ENCODE results near the gene NHLH1. TPM values are rescaled to one million over a fixed set of nuclear protein-coding genes. Genes with fewer than 3 reads are reported as not detected.

Gene NHLH1
- polyA plus RNA-seq: not detected

DNA sequence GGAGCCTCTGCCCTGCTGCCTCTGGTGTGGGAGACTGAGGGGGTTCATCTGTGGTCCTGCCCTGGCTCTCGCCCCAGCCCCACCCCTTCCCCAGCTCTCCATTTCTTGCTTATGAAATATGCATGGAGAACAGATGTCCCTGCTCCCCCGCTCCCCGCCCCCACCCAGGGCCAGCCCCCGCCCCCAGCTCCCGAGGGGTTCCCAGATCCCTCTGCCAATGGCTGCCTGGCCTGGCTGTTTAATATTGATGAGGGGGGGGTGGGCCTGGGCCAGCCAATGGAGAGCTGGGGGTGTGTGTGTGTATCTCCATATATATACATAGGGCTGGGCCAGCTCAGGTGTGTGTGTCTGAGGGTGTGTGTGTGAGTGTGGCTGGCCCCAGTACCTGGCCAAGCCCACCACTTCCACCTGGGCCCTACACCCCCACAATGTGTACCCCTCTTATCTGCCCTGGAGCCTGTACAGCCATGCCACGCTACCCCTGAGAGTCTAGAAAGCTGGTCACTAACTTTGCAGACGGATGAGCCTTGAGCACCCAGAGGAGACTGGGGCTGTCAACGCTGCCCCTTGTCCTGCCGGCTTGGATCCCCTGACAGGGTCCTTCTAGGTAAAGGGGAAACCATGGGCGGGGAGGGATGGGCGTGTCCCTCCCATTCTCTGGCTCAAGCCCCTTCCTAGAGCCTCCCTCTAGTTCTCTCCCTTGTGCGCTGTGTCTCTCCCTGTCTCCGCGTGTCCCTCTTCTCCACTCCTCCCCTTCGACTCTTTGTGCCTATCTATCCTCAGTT, at the start of gene NHLH1:
NHLH1 (plus strand) TSS at position 341 of the 785 bp plus-strand sequence. CDS start 3,661 bp downstream, outside the sequence.
- Mint-ChIP-seq H3K27ac (peak within 1 kb of the TSS in 1 of 3 donors; percentile 78), H3K4me1 (peaks cover 0 to 2% (median 0%) of the 10 kb centered on the region in 3 donors), H3K9me3 (no peaks in the 10 kb centered on the region), H3K4me3 (no peak within 1 kb of the TSS), H3K36me3 (peaks cover 2% of the 10 kb centered on the region), H3K27me3 (no peaks in the 10 kb centered on the region)

DNA sequence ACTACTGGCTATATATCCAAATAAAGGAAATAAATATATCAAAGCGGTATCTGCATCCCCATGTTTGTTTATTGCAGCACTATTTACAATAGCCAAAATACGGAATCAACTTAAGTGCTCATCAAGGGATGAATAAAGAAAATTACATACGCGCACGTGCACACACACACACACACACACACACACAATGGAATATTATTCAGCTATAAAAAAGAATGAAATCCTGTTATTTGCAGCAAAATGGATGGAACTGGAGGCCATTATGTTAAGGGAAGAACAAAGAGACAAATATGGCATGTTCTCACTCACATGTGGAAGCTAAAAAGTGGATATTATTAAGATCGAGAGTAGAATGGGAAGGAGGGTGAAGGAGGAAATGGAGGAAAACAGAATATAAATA, 44.0 kb upstream of the NHLH1 start:
- Mint-ChIP-seq H3K4me1 (peaks cover 2 to 19% (median 9%) of the 10 kb centered on the region in 3 donors), H3K27me3 (no peaks in the 10 kb centered on the region), H3K9me3 (peaks cover 0 to 1% (median 0%) of the 10 kb centered on the region in 3 donors), H3K4me3 (no peak overlapping the region), H3K27ac (no peak overlapping the region), H3K36me3 (peaks cover 6% of the 10 kb centered on the region)

- no peak overlapping the region for H3K27ac Mint-ChIP-seq
- no peaks in the 10 kb centered on the region for H3K9me3 Mint-ChIP-seq
- H3K4me1 Mint-ChIP-seq: peaks cover under 1 to 13% (median 4%) of the 10 kb centered on the region in 3 donors
- H3K27me3 Mint-ChIP-seq: no peaks in the 10 kb centered on the region
- peaks cover 2% of the 10 kb centered on the region for H3K36me3 Mint-ChIP-seq
- no peak overlapping the region for H3K4me3 Mint-ChIP-seq
Observed at GRCh38 chr1:160325252-160325651, 41.6 kb upstream of the NHLH1 start.

DNA sequence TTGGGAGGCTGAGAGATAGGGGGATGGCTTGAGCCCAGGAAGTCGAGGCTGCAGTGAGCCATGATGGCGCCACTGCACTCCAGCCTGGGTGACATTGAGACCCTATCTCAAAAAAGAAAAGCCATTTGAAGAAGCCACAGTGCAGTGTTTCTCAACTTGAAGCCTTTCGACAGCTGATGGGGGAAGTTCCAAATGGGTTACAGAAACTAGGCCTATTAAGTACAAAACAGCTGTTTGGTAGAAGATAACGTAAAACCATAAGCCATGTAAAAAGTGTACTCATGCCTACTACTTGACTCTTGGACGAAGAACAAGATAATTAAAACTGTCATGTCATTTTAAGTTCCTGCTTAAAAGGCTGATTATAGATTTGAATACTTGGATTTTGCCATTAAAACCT, 40.5 kb upstream of the NHLH1 start:
- H3K36me3 Mint-ChIP-seq: no peaks in the 10 kb centered on the region
- H3K27me3 Mint-ChIP-seq: no peaks in the 10 kb centered on the region
- no peaks in the 10 kb centered on the region for H3K9me3 Mint-ChIP-seq
- no peak overlapping the region for H3K4me3 Mint-ChIP-seq
- peaks cover 1 to 9% (median 4%) of the 10 kb centered on the region in 3 donors for H3K4me1 Mint-ChIP-seq
- H3K27ac Mint-ChIP-seq: no peak overlapping the region

DNA sequence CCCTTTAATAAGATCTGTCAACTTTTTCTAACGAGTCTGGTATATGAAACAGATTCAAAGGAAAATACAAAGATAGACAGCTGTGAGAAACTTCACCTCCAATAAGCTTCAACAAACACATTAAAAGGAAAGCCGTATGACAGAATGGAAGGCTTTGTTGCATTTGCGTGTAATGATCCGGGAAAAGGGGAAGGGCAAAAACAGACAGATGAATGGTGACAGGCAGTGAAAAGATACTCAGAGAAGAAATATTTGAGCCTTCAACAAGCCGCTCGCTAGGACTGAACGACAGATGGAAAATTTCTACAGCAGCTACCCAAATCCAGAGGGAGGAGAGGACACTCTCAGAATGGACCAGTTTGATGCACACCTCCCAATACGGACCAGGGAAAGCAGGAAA, 38.7 kb upstream of the NHLH1 start:
- H3K36me3 Mint-ChIP-seq: no peaks in the 10 kb centered on the region
- no peak overlapping the region for H3K4me3 Mint-ChIP-seq
- peak overlapping the region in 1 of 3 donors; percentile 21 for H3K27ac Mint-ChIP-seq
- no peaks in the 10 kb centered on the region for H3K27me3 Mint-ChIP-seq
- H3K9me3 Mint-ChIP-seq: no peaks in the 10 kb centered on the region
- peaks cover 1 to 4% (median 4%) of the 10 kb centered on the region in 3 donors for H3K4me1 Mint-ChIP-seq

DNA sequence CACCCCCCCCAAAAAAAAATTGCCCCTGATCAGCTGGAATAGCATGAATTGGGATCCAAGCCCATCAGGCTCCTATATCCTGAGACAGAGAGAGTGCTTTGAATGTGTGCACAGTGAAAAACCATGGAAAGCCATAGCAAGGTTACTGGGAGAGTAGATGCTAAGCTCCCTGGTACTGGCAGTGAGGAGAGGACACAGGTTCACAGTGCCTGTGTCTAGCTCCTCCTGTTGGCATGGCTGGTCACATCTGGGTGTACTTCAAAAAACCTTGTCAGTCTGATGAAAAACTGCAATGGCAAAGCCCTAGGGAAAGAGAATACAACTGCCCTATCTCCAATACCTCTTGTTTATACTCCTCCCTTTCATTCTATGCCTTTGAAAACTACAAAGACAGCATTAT, 36.8 kb upstream of the NHLH1 start:
- no peaks in the 10 kb centered on the region for H3K36me3 Mint-ChIP-seq
- H3K27me3 Mint-ChIP-seq: no peaks in the 10 kb centered on the region
- H3K27ac Mint-ChIP-seq: no peak overlapping the region
- H3K9me3 Mint-ChIP-seq: no peaks in the 10 kb centered on the region
- peaks cover 1 to 4% (median 4%) of the 10 kb centered on the region in 3 donors for H3K4me1 Mint-ChIP-seq
- H3K4me3 Mint-ChIP-seq: no peak overlapping the region

GRCh38 chr1:160332516-160332915, 34.4 kb upstream of the NHLH1 start:
- Mint-ChIP-seq H3K36me3 (no peaks in the 10 kb centered on the region), H3K4me1 (peaks cover 1 to 4% (median 4%) of the 10 kb centered on the region in 3 donors), H3K27me3 (no peaks in the 10 kb centered on the region), H3K27ac (no peak overlapping the region), H3K4me3 (no peak overlapping the region), H3K9me3 (no peaks in the 10 kb centered on the region)

DNA sequence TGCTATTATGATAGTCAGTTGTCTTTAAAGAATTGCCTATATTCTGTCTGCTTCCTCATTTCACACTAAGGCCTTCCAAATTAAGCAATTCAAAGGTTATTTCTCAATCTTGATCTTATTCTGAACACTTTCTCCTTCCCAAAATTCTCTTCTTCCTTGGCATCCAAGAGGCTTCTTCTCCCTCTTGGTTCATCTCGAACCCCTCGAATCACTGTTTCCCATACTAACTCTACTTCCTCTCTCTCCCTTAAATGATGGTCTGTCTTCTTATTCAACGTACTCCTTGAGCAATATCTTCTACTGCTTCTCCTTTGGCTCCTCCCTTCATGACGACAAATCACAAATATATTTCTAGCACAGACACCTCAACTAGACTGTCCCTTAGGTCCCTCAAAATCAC, 28.3 kb upstream of the NHLH1 start:
- peaks cover 6% of the 10 kb centered on the region for H3K36me3 Mint-ChIP-seq
- peak overlapping the region in 1 of 4 donors; percentile 5 for H3K4me3 Mint-ChIP-seq
- no peaks in the 10 kb centered on the region for H3K27me3 Mint-ChIP-seq
- H3K4me1 Mint-ChIP-seq: peaks cover 23 to 42% (median 26%) of the 10 kb centered on the region in 3 donors
- no peaks in the 10 kb centered on the region for H3K9me3 Mint-ChIP-seq
- H3K27ac Mint-ChIP-seq: peak overlapping the region in 2 of 3 donors; percentile 36 to 100

- Mint-ChIP-seq H3K9me3 (no peaks in the 10 kb centered on the region), H3K27ac (peak overlapping the region; percentile 19 to 100 (median 100)), H3K27me3 (no peaks in the 10 kb centered on the region), H3K36me3 (peaks cover 6% of the 10 kb centered on the region), H3K4me3 (peak overlapping the region in 1 of 4 donors; percentile 100), H3K4me1 (peaks cover 28 to 54% (median 36%) of the 10 kb centered on the region in 3 donors)
Observed at GRCh38 chr1:160340146-160340545, 26.7 kb upstream of the NHLH1 start.

DNA sequence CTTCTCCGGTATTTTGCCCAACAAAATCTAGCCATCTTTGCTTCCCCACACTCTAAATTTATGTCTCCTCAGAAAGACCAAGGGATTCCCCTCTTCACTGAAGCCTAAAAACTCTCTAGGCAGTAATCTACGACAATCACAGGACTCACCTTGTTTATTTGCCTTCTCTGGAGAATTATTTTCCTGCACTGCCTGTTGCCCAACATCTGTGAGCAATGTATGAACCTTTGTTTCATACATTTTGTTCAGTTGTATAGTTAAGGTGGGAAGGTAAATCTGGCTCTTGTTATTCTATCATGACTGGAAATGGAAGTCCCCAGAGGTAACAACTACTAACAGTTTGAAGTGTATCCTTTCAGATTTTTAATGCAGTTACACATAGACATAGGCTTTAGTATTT, 26.0 kb upstream of the NHLH1 start:
- peak overlapping the region; percentile 63 to 100 (median 100) for H3K27ac Mint-ChIP-seq
- peaks cover 6% of the 10 kb centered on the region for H3K36me3 Mint-ChIP-seq
- H3K4me1 Mint-ChIP-seq: peaks cover 28 to 54% (median 36%) of the 10 kb centered on the region in 3 donors
- H3K27me3 Mint-ChIP-seq: no peaks in the 10 kb centered on the region
- peak overlapping the region in 3 of 4 donors; percentile 13 to 100 (median 99) for H3K4me3 Mint-ChIP-seq
- no peaks in the 10 kb centered on the region for H3K9me3 Mint-ChIP-seq

- Mint-ChIP-seq H3K4me3 (peak overlapping the region; percentile 99 to 100 (median 100)), H3K36me3 (peaks cover 6% of the 10 kb centered on the region), H3K27ac (peak overlapping the region; percentile 99 to 100 (median 100)), H3K27me3 (no peaks in the 10 kb centered on the region), H3K9me3 (no peaks in the 10 kb centered on the region), H3K4me1 (peaks cover 37 to 63% (median 50%) of the 10 kb centered on the region in 3 donors)
Observed at GRCh38 chr1:160342526-160342925, 24.3 kb upstream of the NHLH1 start.

GRCh38 chr1:160342953-160343869, 23.7 kb upstream of the NHLH1 start, which contains the start of the genes COPA and NCSTN:
COPA (minus strand) TSS chr1:160343250; CDS start chr1:160343170, 80 bp downstream.
NCSTN (plus strand) TSS chr1:160343383; CDS start chr1:160343397, 14 bp downstream.
- Mint-ChIP-seq H3K4me1 (peaks cover 37 to 57% (median 52%) of the 10 kb centered on the region in 3 donors), H3K36me3 (peaks cover 6% of the 10 kb centered on the region), H3K9me3 (no peaks in the 10 kb centered on the region), H3K4me3 (peak within 1 kb of the TSS; percentile 99 to 100 (median 100)), H3K27me3 (no peaks in the 10 kb centered on the region), H3K27ac (peak within 1 kb of the TSS; percentile 99 to 100 (median 100))

DNA sequence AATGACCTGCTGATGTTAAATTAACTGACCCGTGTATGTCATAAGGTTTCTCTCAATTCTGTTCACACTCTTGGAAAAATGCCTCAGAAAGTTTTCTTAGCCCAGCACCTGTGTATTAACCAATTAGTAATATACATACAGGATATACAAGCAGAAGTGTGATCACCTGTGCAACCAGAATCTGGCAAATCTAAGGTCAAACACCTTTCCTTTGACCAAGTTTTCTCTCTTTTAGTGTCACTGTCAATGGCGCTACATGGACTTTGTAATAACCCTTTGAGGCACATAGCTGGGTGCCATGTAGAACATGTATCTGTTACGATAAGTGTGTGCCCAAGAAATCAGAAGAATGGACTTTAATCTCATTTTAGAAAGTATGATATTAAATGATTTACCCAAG, 22.6 kb upstream of the NHLH1 start:
- Mint-ChIP-seq H3K4me3 (peak overlapping the region; percentile 99 to 100 (median 100)), H3K27me3 (no peaks in the 10 kb centered on the region), H3K9me3 (no peaks in the 10 kb centered on the region), H3K27ac (peak overlapping the region; percentile 99 to 100 (median 100)), H3K36me3 (peaks cover 6% of the 10 kb centered on the region), H3K4me1 (peaks cover 37 to 53% (median 46%) of the 10 kb centered on the region in 3 donors)

GRCh38 chr1:160344936-160345335, 21.9 kb upstream of the NHLH1 start:
- Mint-ChIP-seq H3K9me3 (no peaks in the 10 kb centered on the region), H3K27me3 (no peaks in the 10 kb centered on the region), H3K4me3 (peak overlapping the region; percentile 68 to 100 (median 86)), H3K36me3 (peaks cover 6% of the 10 kb centered on the region), H3K27ac (peak overlapping the region; percentile 71 to 100 (median 100)), H3K4me1 (peaks cover 35 to 53% (median 46%) of the 10 kb centered on the region in 3 donors)
